ENCODE measurements around the gene SLC2A1.

GRCh38 chr1:42935313-42935895 lies 23.3 kb downstream of the SLC2A1 start:
- TF ChIP-seq, protein P1, sequence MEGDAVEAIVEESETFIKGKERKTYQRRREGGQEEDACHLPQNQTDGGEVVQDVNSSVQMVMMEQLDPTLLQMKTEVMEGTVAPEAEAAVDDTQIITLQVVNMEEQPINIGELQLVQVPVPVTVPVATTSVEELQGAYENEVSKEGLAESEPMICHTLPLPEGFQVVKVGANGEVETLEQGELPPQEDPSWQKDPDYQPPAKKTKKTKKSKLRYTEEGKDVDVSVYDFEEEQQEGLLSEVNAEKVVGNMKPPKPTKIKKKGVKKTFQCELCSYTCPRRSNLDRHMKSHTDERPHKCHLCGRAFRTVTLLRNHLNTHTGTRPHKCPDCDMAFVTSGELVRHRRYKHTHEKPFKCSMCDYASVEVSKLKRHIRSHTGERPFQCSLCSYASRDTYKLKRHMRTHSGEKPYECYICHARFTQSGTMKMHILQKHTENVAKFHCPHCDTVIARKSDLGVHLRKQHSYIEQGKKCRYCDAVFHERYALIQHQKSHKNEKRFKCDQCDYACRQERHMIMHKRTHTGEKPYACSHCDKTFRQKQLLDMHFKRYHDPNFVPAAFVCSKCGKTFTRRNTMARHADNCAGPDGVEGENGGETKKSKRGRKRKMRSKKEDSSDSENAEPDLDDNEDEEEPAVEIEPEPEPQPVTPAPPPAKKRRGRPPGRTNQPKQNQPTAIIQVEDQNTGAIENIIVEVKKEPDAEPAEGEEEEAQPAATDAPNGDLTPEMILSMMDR (IDR thresholded peaks at IDR 0.05) = no peak
- no peak for TF ChIP-seq POLR2A (IDR thresholded peaks at IDR 0.05)

Measured in uterus (tissue), 2 donors.